ENCODE data around the gene SOS2. TPM values are rescaled to one million over a fixed set of nuclear protein-coding genes. Genes with fewer than 3 reads are reported as not detected.
A peak's percentile ranks its signal among the peaks of the same experiment; 100 is the strongest.

Gene SOS2
- total RNA-seq, 2 donors from 2014 or later, result 23.7 to 31.0 TPM

DNA sequence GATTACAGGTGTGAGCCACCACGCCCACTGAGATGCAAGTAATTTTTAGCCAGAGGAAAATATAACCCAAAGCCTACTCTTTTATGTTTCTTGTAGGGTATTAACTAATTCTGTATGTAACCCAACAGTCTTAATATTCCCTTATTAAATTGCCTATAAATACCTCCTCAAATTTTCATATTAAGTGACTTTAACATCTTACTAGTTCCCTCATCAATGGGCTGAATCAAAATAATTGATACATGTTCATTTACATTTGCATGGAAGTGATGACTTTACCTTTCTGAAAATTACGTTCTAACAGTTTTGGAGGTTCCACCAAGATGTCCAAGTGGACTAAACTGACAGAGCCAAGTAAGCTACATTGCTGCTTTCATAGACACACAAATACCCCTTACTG lies 3.1 kb downstream of the SOS2 start:
- H3K4me1 ChIP-seq, result peaks cover 0 to 48% of the 10 kb centered on the region in 2 donors
- no peak overlapping the region for H3K27ac ChIP-seq
- no peak overlapping the region for H3K4me3 ChIP-seq

GRCh38 chr14:50225974-50226297 lies 5.4 kb downstream of the SOS2 start:
- H3K4me1 ChIP-seq, result peaks cover 0 to 55% of the 10 kb centered on the region in 2 donors
- H3K27me3 ChIP-seq, result no peaks in the 10 kb centered on the region
- H3K4me3 ChIP-seq, result no peak overlapping the region
- no peaks in the 10 kb centered on the region for H3K9me3 ChIP-seq
- H3K27ac ChIP-seq, result peak overlapping the region; percentile 24 to 77
- TF ChIP-seq, protein P1, sequence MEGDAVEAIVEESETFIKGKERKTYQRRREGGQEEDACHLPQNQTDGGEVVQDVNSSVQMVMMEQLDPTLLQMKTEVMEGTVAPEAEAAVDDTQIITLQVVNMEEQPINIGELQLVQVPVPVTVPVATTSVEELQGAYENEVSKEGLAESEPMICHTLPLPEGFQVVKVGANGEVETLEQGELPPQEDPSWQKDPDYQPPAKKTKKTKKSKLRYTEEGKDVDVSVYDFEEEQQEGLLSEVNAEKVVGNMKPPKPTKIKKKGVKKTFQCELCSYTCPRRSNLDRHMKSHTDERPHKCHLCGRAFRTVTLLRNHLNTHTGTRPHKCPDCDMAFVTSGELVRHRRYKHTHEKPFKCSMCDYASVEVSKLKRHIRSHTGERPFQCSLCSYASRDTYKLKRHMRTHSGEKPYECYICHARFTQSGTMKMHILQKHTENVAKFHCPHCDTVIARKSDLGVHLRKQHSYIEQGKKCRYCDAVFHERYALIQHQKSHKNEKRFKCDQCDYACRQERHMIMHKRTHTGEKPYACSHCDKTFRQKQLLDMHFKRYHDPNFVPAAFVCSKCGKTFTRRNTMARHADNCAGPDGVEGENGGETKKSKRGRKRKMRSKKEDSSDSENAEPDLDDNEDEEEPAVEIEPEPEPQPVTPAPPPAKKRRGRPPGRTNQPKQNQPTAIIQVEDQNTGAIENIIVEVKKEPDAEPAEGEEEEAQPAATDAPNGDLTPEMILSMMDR (IDR thresholded peaks at IDR 0.05), result no peak
- no peaks in the 10 kb centered on the region for H3K36me3 ChIP-seq
- no peak for DNase-seq (ENCODE audit: low spot score)

More for the DNA sequence above, 3.1 kb downstream of the SOS2 start:
- Histone ChIP-seq H3K27me3 (no peaks in the 10 kb centered on the region), H3K9me3 (no peaks in the 10 kb centered on the region), H3K36me3 (no peaks in the 10 kb centered on the region)
- TF ChIP-seq, protein P1 (IDR thresholded peaks at IDR 0.05), result no peak
- DNase-seq (ENCODE audit: low spot score), result no peak

GRCh38 chr14:50225067-50225973 lies 6.1 kb downstream of the SOS2 start:
- Histone ChIP-seq H3K4me3 (no peak overlapping the region), H3K27me3 (no peaks in the 10 kb centered on the region), H3K4me1 (peaks cover 0 to 55% of the 10 kb centered on the region in 2 donors), H3K9me3 (no peaks in the 10 kb centered on the region), H3K27ac (peak overlapping the region; percentile 24 to 77), H3K36me3 (no peaks in the 10 kb centered on the region)
- TF ChIP-seq, protein P1 (IDR thresholded peaks at IDR 0.05), result no peak
- DNase-seq (ENCODE audit: low spot score), result no peak

GRCh38 chr14:50222055-50222613 lies 9.2 kb downstream of the SOS2 start:
- Histone ChIP-seq H3K4me1 (peaks cover 0 to 29% of the 10 kb centered on the region in 2 donors), H3K27ac (no peak overlapping the region), H3K36me3 (no peaks in the 10 kb centered on the region), H3K4me3 (no peak overlapping the region), H3K27me3 (no peaks in the 10 kb centered on the region), H3K9me3 (no peaks in the 10 kb centered on the region)
- DNase-seq (ENCODE audit: low spot score), result no peak
- TF ChIP-seq, protein P1 (IDR thresholded peaks at IDR 0.05), result no peak

- Histone ChIP-seq H3K36me3 (no peaks in the 10 kb centered on the region), H3K27me3 (no peaks in the 10 kb centered on the region), H3K4me1 (peaks cover 0 to 19% of the 10 kb centered on the region in 2 donors), H3K4me3 (no peak overlapping the region), H3K9me3 (no peaks in the 10 kb centered on the region), H3K27ac (no peak overlapping the region)
- TF ChIP-seq, protein P1 (IDR thresholded peaks at IDR 0.05), result no peak
- no peak for DNase-seq (ENCODE audit: low spot score)
Measured at GRCh38 chr14:50218501-50218900, 12.9 kb downstream of the SOS2 start.
